ENCODE data around the gene OAT.

GRCh38 chr10:124380256-124380995, 38.3 kb downstream of the OAT start:
- TF ChIP-seq CTCF (IDR thresholded peaks at IDR 0.05) (no peak), POLR2A (IDR thresholded peaks at IDR 0.05) (no peak)

Measured in testis (tissue), 2 donors.